ENCODE data around the gene SARDH.

DNA sequence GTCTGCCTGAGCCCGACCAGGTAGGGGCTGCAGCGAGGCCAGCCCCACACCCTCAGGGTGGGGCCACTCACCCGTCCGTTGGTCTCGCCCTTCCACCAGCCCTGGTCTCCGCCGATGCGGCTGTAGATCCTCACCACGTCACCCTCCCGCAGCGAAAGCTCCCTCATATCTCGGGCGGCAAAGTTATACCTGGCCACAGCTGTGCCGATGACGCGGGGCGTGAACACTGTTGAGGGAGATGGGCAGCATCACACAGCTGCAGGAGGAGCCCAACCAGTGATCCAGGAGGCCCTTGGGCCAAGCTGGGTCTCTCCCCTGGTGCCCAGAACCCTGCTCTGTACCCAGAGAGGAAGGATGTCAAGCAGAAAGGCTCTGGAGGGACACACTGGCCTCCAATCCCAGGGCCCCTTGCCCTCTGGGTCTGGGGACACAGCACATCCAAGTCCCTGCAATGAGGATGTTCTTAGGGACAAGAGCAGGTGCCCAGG lies 30.3 kb upstream of the SARDH start:
- TF ChIP-seq, protein P1, sequence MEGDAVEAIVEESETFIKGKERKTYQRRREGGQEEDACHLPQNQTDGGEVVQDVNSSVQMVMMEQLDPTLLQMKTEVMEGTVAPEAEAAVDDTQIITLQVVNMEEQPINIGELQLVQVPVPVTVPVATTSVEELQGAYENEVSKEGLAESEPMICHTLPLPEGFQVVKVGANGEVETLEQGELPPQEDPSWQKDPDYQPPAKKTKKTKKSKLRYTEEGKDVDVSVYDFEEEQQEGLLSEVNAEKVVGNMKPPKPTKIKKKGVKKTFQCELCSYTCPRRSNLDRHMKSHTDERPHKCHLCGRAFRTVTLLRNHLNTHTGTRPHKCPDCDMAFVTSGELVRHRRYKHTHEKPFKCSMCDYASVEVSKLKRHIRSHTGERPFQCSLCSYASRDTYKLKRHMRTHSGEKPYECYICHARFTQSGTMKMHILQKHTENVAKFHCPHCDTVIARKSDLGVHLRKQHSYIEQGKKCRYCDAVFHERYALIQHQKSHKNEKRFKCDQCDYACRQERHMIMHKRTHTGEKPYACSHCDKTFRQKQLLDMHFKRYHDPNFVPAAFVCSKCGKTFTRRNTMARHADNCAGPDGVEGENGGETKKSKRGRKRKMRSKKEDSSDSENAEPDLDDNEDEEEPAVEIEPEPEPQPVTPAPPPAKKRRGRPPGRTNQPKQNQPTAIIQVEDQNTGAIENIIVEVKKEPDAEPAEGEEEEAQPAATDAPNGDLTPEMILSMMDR (IDR thresholded peaks at IDR 0.05) = no peak
- TF ChIP-seq POLR2A (IDR thresholded peaks at IDR 0.05) = no peak
- TF ChIP-seq EP300 (IDR thresholded peaks at IDR 0.05) = no peak
